ENCODE results near the gene RSPO4.

The RSPO4 gene

DNA sequence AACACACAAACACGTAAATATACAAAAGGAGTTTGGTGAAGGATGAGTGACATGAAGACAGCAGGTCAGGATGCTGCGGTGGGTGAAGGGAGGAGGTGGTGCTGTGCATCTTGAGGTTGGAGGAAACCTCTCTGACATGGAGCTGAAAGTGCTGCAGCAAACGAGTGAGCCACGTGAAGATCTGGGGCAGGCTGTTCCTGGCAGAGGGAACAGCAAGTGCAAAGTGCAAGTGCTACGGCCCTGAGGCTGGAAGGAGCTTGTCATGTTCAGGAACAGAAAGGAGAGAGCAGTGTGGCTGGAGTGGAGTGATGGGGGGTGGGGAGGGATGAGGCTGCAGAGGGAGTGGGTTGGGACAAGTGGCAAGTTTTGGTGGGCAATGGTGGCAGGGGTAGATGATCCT is 61.2 kb downstream of the RSPO4 start:
- TF ChIP-seq CREB1 (IDR thresholded peaks at IDR 0.05; ENCODE audit: low read depth) (no peak), TEAD4 (IDR thresholded peaks at IDR 0.05) (no peak), TCF12 (IDR thresholded peaks at IDR 0.05; ENCODE audit: low read depth) (no peak), YY1 (IDR thresholded peaks at IDR 0.05; ENCODE audit: low read depth) (no peak), TAF1 (IDR thresholded peaks at IDR 0.05; ENCODE audit: low read depth) (no peak), EP300 (IDR thresholded peaks at IDR 0.05; ENCODE audit: borderline replicate concordance) (no peak), EGR1 (IDR thresholded peaks at IDR 0.05) (no peak), ZBTB7A (IDR thresholded peaks at IDR 0.05; ENCODE audit: low read depth) (no peak), FOXM1 (IDR thresholded peaks at IDR 0.05; ENCODE audit: borderline replicate concordance, low read depth) (no peak), NFIC (IDR thresholded peaks at IDR 0.05) (no peak), CEBPB (IDR thresholded peaks at IDR 0.05) (no peak), RAD21 (IDR thresholded peaks at IDR 0.05; ENCODE audit: low read depth) (no peak)
- TF ChIP-seq, protein P1, sequence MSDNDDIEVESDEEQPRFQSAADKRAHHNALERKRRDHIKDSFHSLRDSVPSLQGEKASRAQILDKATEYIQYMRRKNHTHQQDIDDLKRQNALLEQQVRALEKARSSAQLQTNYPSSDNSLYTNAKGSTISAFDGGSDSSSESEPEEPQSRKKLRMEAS (IDR thresholded peaks at IDR 0.05): no peak
- TF ChIP-seq, protein P2, sequence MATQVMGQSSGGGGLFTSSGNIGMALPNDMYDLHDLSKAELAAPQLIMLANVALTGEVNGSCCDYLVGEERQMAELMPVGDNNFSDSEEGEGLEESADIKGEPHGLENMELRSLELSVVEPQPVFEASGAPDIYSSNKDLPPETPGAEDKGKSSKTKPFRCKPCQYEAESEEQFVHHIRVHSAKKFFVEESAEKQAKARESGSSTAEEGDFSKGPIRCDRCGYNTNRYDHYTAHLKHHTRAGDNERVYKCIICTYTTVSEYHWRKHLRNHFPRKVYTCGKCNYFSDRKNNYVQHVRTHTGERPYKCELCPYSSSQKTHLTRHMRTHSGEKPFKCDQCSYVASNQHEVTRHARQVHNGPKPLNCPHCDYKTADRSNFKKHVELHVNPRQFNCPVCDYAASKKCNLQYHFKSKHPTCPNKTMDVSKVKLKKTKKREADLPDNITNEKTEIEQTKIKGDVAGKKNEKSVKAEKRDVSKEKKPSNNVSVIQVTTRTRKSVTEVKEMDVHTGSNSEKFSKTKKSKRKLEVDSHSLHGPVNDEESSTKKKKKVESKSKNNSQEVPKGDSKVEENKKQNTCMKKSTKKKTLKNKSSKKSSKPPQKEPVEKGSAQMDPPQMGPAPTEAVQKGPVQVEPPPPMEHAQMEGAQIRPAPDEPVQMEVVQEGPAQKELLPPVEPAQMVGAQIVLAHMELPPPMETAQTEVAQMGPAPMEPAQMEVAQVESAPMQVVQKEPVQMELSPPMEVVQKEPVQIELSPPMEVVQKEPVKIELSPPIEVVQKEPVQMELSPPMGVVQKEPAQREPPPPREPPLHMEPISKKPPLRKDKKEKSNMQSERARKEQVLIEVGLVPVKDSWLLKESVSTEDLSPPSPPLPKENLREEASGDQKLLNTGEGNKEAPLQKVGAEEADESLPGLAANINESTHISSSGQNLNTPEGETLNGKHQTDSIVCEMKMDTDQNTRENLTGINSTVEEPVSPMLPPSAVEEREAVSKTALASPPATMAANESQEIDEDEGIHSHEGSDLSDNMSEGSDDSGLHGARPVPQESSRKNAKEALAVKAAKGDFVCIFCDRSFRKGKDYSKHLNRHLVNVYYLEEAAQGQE (IDR thresholded peaks at IDR 0.05; ENCODE audit: low read depth): no peak
- TF ChIP-seq, protein P3, sequence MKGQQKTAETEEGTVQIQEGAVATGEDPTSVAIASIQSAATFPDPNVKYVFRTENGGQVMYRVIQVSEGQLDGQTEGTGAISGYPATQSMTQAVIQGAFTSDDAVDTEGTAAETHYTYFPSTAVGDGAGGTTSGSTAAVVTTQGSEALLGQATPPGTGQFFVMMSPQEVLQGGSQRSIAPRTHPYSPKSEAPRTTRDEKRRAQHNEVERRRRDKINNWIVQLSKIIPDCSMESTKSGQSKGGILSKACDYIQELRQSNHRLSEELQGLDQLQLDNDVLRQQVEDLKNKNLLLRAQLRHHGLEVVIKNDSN (IDR thresholded peaks at IDR 0.05): no peak

DNA sequence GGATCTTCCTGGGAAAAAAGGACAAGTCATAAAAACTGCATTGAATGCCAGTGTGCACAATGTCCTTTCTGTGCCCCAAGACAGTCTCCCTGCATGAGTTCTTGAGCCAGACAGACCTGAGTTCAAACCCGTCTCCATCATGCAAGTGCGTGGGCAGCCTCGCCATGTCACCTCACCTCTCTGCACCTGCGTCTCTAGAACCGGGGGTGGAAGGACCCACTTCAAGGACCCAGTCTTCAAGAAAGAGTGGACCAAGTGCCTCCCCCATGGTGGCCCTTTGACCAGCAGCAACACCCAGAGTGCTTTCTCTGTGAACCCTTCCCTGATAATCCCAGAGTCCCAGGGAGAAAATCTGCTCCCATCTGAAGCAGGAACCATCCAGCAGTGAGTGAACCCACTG is 62.5 kb downstream of the RSPO4 start:
- no peak for TF ChIP-seq YY1 (IDR thresholded peaks at IDR 0.05; ENCODE audit: low read depth)
- TF ChIP-seq, protein P2 (IDR thresholded peaks at IDR 0.05; ENCODE audit: low read depth): no peak
- no peak for TF ChIP-seq EGR1 (IDR thresholded peaks at IDR 0.05)
- TF ChIP-seq NFIC (IDR thresholded peaks at IDR 0.05): no peak
- no peak for TF ChIP-seq EP300 (IDR thresholded peaks at IDR 0.05; ENCODE audit: borderline replicate concordance)
- TF ChIP-seq, protein P3 (IDR thresholded peaks at IDR 0.05): no peak
- TF ChIP-seq RAD21 (IDR thresholded peaks at IDR 0.05; ENCODE audit: low read depth): no peak
- TF ChIP-seq TEAD4 (IDR thresholded peaks at IDR 0.05): no peak
- no peak for TF ChIP-seq TAF1 (IDR thresholded peaks at IDR 0.05; ENCODE audit: low read depth)
- TF ChIP-seq, protein P1 (IDR thresholded peaks at IDR 0.05): no peak
- no peak for TF ChIP-seq CREB1 (IDR thresholded peaks at IDR 0.05; ENCODE audit: low read depth)
- no peak for TF ChIP-seq TCF12 (IDR thresholded peaks at IDR 0.05; ENCODE audit: low read depth)
- no peak for TF ChIP-seq CEBPB (IDR thresholded peaks at IDR 0.05)
- no peak for TF ChIP-seq FOXM1 (IDR thresholded peaks at IDR 0.05; ENCODE audit: borderline replicate concordance, low read depth)
- no peak for TF ChIP-seq ZBTB7A (IDR thresholded peaks at IDR 0.05; ENCODE audit: low read depth)

DNA sequence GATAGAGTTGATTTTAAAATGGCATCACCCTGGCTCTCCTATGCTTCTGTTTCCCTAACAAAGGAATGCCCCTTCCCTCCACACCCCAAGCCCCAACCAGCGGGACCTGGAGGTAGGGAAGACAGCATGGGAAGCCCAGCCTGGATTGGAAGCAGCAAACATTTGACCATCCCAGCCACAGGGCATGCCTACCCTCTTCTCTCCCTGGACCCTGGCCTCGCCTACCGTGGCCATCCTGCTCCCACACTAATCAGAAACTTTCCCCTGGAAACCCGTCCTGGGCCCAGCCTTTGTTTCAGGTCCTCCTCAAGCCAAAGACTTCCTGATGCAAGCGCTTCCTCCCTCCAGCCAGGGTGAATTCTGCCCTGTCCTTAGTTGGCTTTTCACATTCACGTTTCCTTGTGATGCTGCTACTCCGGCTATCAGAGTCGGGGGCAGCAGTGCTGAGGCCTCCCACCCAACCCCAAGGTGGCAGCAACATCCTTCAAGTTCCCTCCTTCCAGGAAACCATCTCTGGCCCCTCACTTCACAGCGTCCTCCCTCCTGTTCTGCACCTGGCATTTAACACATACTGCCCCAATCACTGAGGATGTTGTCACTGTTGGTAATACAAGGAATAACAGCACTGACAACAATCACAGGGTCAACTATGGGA is 67.8 kb downstream of the RSPO4 start:
- TF ChIP-seq, protein P3 (IDR thresholded peaks at IDR 0.05): no peak
- TF ChIP-seq CEBPB (IDR thresholded peaks at IDR 0.05): no peak
- no peak for TF ChIP-seq EGR1 (IDR thresholded peaks at IDR 0.05)
- TF ChIP-seq TAF1 (IDR thresholded peaks at IDR 0.05; ENCODE audit: low read depth): no peak
- no peak for TF ChIP-seq CREB1 (IDR thresholded peaks at IDR 0.05; ENCODE audit: low read depth)
- TF ChIP-seq, protein P2 (IDR thresholded peaks at IDR 0.05; ENCODE audit: low read depth): no peak
- TF ChIP-seq TEAD4 (IDR thresholded peaks at IDR 0.05): no peak

DNA sequence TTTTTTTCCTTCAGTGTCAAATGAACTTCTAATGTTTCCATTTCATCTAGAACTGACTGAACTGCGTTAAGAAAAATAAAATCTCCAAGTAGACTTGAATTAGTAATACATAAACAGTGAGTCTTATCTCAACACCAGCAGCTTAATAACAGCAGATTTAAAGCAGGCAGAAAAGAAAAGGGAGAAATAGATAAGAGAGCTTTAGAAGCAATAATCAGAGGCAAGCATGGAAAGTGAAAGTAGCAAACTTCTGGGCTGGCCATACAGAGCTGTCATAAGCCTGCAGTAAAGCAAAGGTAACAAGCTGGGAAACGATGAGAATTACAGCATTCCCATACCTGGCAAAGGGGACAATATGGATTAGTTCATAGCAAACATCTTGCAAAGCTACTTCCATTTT is 69.1 kb downstream of the RSPO4 start:
- no peak for TF ChIP-seq TEAD4 (IDR thresholded peaks at IDR 0.05)
- TF ChIP-seq CREB1 (IDR thresholded peaks at IDR 0.05; ENCODE audit: low read depth): no peak
- TF ChIP-seq, protein P1 (IDR thresholded peaks at IDR 0.05): no peak
- no peak for TF ChIP-seq FOXM1 (IDR thresholded peaks at IDR 0.05; ENCODE audit: borderline replicate concordance, low read depth)
- no peak for TF ChIP-seq NFIC (IDR thresholded peaks at IDR 0.05)

Data from Ishikawa (cell line).